Body of pancreas (tissue), 4 donors: Measurements from ENCODE around the gene NRCAM. TPM values are rescaled to one million over a fixed set of nuclear protein-coding genes. Genes with fewer than 3 reads are reported as not detected.

Experiments used
- ATAC-seq: fragments of 150-250 bp; one replicate; pipeline ENCODE4 v1.9.1; 2016
- DNase-seq, 4 donors: peaks; one replicate each; pipeline ENCODE4 v3.0.0-alpha.2; 2019
- H3K27ac ChIP-seq, 4 donors: fragments of 200-600 bp; sonication (generic); 1 replicate in 3 of 4; 2 replicates in 1 of 4; pipeline versions ENCODE4 v1.5.1 to v1.6.1; 2016 to 2019; ENCODE audit warnings: mild to moderate bottlenecking in 1 of 4, mixed read lengths in 1 of 4, moderate library complexity in 1 of 4
- H3K27me3 ChIP-seq, 2 donors: fragments of 200-600 bp; sonication (generic); one replicate each; pipeline ENCODE4 v1.6.0; 2016; ENCODE audit warnings: mild to moderate bottlenecking in 1 of 2
- H3K36me3 ChIP-seq, 2 donors: fragments of 200-600 bp; sonication (generic); replicated peaks in 1 of 2; 2 replicates each; pipeline ENCODE4 v1.5.1; 2016; ENCODE audit warnings: low read depth in 2 of 2; ENCODE audit not compliant: insufficient read depth in 1 of 2
- H3K4me1 ChIP-seq: fragments of 200-600 bp; sonication (generic); one replicate; pipeline ENCODE4 v1.6.0; 2016
- H3K4me3 ChIP-seq, 2 donors: fragments of 200-600 bp; sonication (generic); 1 replicate in 1 of 2; 2 replicates in 1 of 2; pipeline ENCODE4 v1.5.1; 2016 to 2019
- H3K9me3 ChIP-seq, 3 donors: fragments of 200-600 bp; sonication (generic); 1 replicate in 2 of 3; 2 replicates in 1 of 3; pipeline ENCODE4 v1.5.1; 2016
- POLR2A ChIP-seq, 3 donors: fragments of 450-650 bp; IDR thresholded peaks; one replicate each; pipeline ENCODE4 v1.6.1; 2016; ENCODE audit warnings: antibody characterized with exemption in 3 of 3, mild to moderate bottlenecking in 2 of 3
- WGBS, 2 donors: methylation state at CpG; one replicate each; pipeline ENCODE4 v1.1.5; 2017; 5-methylcytosine and 5-hydroxymethylcytosine counted together
- intact Hi-C: fragments of 100-400 bp; cut with DNase I; formaldehyde crosslinking; loops from one replicate; pipeline ENCODE4 v1.15.1; 2023
- total RNA-seq, 2 donors: library from RNA; depleted of rRNA; stranded (reverse); fragments of >200 nt; gene quantifications; one replicate each; pipeline ENCODE4 v1.1.0, GENCODE V29; 2016
- TF ChIP-seq, protein P1 (sequence below), 7 experiments: fragments of 450-650 bp in 4 of 7; fragments of 200-600 bp in 3 of 7; sonication (generic) in 3 of 7; IDR thresholded peaks; one replicate each; pipeline ENCODE4 v1.5.1; 2016 to 2019; ENCODE audit warnings: antibody characterized with exemption in 7 of 7

NRCAM gene
- total RNA-seq, 2 donors from 2014 or later, result 39.4 to 49.8 TPM

DNA sequence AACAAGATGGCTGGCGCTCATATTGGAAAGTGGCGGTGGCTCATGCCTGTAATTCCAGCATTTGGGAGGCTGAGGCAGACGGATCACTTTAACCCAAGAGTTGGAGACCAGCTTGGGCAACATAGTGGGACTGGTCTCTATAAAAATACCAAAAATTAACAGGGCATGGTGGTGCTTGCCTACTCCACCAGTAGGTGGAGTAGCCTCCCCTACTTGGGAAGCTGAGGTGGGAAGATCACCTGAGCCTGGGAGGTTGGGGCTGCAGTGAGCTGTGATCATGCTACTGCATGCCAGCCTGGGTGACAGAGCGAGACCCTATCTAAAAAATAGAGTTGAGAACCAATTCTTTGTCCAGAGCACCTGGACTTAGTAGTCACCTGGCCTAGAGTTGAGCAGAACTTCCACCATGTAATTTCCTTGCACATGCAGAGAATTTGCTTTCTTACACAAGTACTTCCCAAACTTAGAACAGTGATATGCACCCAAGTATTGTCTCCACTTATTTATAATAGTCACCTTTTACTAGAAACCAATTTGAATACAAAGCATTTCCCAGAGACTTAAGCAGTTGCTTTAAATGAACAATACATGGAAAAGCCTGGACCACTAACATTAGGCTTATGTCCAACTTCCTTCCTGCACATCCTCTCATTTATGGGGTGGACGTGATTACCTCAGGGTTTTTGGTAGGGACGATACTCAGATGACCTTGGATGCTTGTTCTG is 342.0 kb downstream of the NRCAM start:
- intact Hi-C loops, result no loop called here
- TF ChIP-seq, protein P1, sequence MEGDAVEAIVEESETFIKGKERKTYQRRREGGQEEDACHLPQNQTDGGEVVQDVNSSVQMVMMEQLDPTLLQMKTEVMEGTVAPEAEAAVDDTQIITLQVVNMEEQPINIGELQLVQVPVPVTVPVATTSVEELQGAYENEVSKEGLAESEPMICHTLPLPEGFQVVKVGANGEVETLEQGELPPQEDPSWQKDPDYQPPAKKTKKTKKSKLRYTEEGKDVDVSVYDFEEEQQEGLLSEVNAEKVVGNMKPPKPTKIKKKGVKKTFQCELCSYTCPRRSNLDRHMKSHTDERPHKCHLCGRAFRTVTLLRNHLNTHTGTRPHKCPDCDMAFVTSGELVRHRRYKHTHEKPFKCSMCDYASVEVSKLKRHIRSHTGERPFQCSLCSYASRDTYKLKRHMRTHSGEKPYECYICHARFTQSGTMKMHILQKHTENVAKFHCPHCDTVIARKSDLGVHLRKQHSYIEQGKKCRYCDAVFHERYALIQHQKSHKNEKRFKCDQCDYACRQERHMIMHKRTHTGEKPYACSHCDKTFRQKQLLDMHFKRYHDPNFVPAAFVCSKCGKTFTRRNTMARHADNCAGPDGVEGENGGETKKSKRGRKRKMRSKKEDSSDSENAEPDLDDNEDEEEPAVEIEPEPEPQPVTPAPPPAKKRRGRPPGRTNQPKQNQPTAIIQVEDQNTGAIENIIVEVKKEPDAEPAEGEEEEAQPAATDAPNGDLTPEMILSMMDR (IDR thresholded peaks at IDR 0.05), result peak in 6 of 7 experiments; percentile 39 to 62 (median 51)
- no peak for TF ChIP-seq POLR2A (IDR thresholded peaks at IDR 0.05)
- WGBS, 2 donors, result 54 to 56% methylated on average over 6 of the region's 6 CpGs
- H3K4me1 ChIP-seq, result peaks cover 4% of the 10 kb centered on the region
- H3K4me3 ChIP-seq, result no peak overlapping the region
- peak; percentile 56 for ATAC-seq
- H3K27me3 ChIP-seq, result no peaks in the 10 kb centered on the region
- H3K36me3 ChIP-seq, result no peaks in the 10 kb centered on the region
- no peak overlapping the region for H3K27ac ChIP-seq
- DNase-seq, result peak in 2 of 4 donors; percentile 30 to 38
- H3K9me3 ChIP-seq, result no peaks in the 10 kb centered on the region

GRCh38 chr7:108112683-108113082 is 343.6 kb downstream of the NRCAM start:
- WGBS, 2 donors, result 76 to 87% methylated on average over 1 to 2 of the region's 2 CpGs
- Histone ChIP-seq H3K4me3 (no peak overlapping the region), H3K9me3 (no peaks in the 10 kb centered on the region), H3K27me3 (no peaks in the 10 kb centered on the region), H3K36me3 (no peaks in the 10 kb centered on the region), H3K27ac (no peak overlapping the region), H3K4me1 (peaks cover 4% of the 10 kb centered on the region)
- DNase-seq, result no peak
- no peak for ATAC-seq
- intact Hi-C loops, result no loop called here
- TF ChIP-seq, protein P1 (IDR thresholded peaks at IDR 0.05), result no peak
- no peak for TF ChIP-seq POLR2A (IDR thresholded peaks at IDR 0.05)

DNA sequence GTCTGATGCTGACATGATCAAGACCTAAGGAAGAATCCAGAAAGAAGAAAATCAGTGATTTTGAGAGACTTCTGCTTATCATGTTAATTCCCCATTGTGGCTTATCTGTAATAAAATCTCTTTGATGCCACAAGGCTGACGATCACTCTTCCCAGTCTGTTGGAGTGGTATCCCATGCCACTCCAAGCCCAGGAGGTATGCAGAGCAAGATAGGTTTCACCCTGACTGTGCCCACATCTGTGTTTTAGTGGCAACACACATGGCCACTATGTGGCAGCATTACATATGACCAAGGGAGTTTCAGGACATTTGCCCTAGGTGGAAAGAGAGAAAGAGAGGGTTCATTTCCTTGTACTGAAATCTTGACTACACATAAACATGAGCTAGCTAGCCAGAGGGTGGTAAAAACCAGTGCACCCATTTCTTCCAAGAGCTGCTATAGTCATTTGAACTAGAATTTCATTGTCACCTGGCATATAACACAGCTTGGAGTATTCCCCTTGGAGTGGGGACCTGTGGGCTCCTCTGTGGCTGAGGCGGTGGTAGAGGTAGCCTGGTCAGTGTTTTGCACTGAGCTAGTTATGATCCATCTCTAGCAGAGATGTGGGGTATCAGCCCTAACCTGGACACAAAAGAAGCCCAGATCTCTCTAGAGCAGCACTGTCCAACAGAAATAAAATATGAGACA is 346.9 kb downstream of the NRCAM start:
- no peaks in the 10 kb centered on the region for H3K36me3 ChIP-seq
- intact Hi-C loops, result no loop called here
- H3K4me3 ChIP-seq, result no peak overlapping the region
- H3K4me1 ChIP-seq, result peaks cover 4% of the 10 kb centered on the region
- no peak for TF ChIP-seq POLR2A (IDR thresholded peaks at IDR 0.05)
- TF ChIP-seq, protein P1 (IDR thresholded peaks at IDR 0.05), result peak; percentile 12 to 58 (median 42)
- H3K9me3 ChIP-seq, result no peaks in the 10 kb centered on the region
- H3K27ac ChIP-seq, result peak overlapping the region in 1 of 4 donors; percentile 12
- peak; percentile 75 for ATAC-seq
- DNase-seq, result peak; percentile 25 to 50 (median 28)
- no peaks in the 10 kb centered on the region for H3K27me3 ChIP-seq
- 57 to 64% methylated on average over 2 of the region's 2 CpGs for WGBS, 2 donors

DNA sequence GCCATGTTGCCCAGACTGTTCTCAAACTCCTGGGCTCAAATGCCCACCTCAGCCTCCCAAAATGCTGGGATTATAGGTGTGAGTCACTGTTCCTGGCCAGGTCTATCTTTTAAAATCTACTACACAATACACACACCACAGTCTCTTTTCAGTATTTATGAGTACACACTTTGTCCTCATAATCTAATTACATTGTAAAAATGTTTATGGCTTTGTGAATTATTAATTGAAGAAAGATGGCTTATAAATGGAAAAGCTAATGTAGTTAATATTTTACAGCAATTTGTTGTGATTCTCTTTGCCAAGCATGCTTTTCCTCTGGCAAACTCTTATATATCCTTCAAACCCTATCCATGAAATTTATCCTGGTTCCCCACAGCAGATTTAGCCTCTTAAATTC is 348.1 kb downstream of the NRCAM start:
- intact Hi-C loops, result no loop called here
- no peak for TF ChIP-seq POLR2A (IDR thresholded peaks at IDR 0.05)
- TF ChIP-seq, protein P1 (IDR thresholded peaks at IDR 0.05), result no peak
- Histone ChIP-seq H3K36me3 (no peaks in the 10 kb centered on the region), H3K27me3 (no peaks in the 10 kb centered on the region), H3K9me3 (no peaks in the 10 kb centered on the region), H3K4me1 (peaks cover 4% of the 10 kb centered on the region), H3K4me3 (no peak overlapping the region), H3K27ac (no peak overlapping the region)
- ATAC-seq, result no peak
- no peak for DNase-seq
